HCT116 (cell line): ENCODE results near the gene EPHA3.

Experiments
- RAD21 ChIP-seq: IDR thresholded peaks from 2 replicates; pipeline ENCODE4 v1.6.1; 2012; ENCODE audit warnings: low read depth, mild to moderate bottlenecking
- TF ChIP-seq, protein P1 (sequence below), 3 experiments: fragments of 200-600 bp in 1 of 3; sonication (generic) in 1 of 3; IDR thresholded peaks in 2 of 3; conservative IDR thresholded peaks in 1 of 3; 2 replicates each; pipeline ENCODE4 v1.5.1; 2012 to 2017; ENCODE audit warnings: low read depth in 2 of 3, low read length in 2 of 3, antibody characterized with exemption in 1 of 3, borderline replicate concordance in 1 of 3, control low read depth in 1 of 3, mild to moderate bottlenecking in 1 of 3, mixed read lengths in 1 of 3, mixed run types in 1 of 3, moderate library complexity in 1 of 3; ENCODE audit not compliant: insufficient read depth in 1 of 3

DNA sequence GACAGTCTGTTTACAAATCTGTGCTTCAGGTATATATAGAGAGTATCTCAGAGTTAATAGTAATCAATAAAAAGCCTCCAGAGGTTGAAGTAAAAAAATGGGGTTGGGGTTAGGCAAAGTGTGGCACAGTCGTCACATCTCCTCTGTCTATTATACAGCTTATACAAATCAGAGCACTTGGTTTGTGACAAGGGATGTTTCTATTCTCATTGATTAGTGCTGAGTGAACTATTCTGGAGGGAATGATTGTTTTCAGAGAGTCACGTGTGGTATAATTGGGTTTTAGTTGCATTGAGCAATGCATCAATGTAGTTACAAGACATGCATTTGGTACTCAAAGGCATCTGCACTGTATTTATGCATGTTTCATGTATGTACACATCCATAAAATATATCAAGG is 172.9 kb downstream of the EPHA3 start:
- no peak for TF ChIP-seq RAD21
- TF ChIP-seq, protein P1, sequence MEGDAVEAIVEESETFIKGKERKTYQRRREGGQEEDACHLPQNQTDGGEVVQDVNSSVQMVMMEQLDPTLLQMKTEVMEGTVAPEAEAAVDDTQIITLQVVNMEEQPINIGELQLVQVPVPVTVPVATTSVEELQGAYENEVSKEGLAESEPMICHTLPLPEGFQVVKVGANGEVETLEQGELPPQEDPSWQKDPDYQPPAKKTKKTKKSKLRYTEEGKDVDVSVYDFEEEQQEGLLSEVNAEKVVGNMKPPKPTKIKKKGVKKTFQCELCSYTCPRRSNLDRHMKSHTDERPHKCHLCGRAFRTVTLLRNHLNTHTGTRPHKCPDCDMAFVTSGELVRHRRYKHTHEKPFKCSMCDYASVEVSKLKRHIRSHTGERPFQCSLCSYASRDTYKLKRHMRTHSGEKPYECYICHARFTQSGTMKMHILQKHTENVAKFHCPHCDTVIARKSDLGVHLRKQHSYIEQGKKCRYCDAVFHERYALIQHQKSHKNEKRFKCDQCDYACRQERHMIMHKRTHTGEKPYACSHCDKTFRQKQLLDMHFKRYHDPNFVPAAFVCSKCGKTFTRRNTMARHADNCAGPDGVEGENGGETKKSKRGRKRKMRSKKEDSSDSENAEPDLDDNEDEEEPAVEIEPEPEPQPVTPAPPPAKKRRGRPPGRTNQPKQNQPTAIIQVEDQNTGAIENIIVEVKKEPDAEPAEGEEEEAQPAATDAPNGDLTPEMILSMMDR (IDR thresholded peaks at IDR 0.05 in 2 of 3, conservative IDR thresholded peaks at IDR 0.05 in 1 of 3; ENCODE audit: borderline replicate concordance in 1 of 3, insufficient read depth in 1 of 3, low read depth in 2 of 3, low read length in 2 of 3), result no peak
